ENCODE results near the gene TRMT61A.

GRCh38 chr14:103488071-103488470, 40.9 kb upstream of the TRMT61A start:
- no peak for TF ChIP-seq TAF1 (CRISPR knock-in tag; IDR thresholded peaks at IDR 0.05)
- TF ChIP-seq EZH2 (conservative IDR thresholded peaks at IDR 0.05; ENCODE audit: low read depth, low read length) = no peak
- no peak for TF ChIP-seq ZNF318 (CRISPR knock-in tag; IDR thresholded peaks at IDR 0.05)
- no peak for TF ChIP-seq JUND (CRISPR knock-in tag; IDR thresholded peaks at IDR 0.05)
- no peak for TF ChIP-seq YY1 (IDR thresholded peaks at IDR 0.05; ENCODE audit: insufficient read depth, insufficient replicate concordance, low read depth, low read length)
- no peak for TF ChIP-seq CTCF (CRISPR knock-in tag; IDR thresholded peaks at IDR 0.05)
- no peak for TF ChIP-seq ZKSCAN5 (CRISPR knock-in tag; IDR thresholded peaks at IDR 0.05)
- no peak for TF ChIP-seq ZZZ3 (CRISPR knock-in tag; IDR thresholded peaks at IDR 0.05; ENCODE audit: borderline replicate concordance)
- TF ChIP-seq SMC3 (IDR thresholded peaks at IDR 0.05; ENCODE audit: low read length) = no peak
- TF ChIP-seq, protein P1, sequence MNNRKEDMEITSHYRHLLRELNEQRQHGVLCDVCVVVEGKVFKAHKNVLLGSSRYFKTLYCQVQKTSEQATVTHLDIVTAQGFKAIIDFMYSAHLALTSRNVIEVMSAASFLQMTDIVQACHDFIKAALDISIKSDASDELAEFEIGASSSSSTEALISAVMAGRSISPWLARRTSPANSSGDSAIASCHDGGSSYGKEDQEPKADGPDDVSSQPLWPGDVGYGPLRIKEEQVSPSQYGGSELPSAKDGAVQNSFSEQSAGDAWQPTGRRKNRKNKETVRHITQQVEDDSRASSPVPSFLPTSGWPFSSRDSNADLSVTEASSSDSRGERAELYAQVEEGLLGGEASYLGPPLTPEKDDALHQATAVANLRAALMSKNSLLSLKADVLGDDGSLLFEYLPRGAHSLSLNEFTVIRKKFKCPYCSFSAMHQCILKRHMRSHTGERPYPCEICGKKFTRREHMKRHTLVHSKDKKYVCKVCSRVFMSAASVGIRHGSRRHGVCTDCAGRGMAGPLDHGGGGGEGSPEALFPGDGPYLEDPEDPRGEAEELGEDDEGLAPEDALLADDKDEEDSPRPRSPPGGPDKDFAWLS (CRISPR knock-in tag; IDR thresholded peaks at IDR 0.05; ENCODE audit: borderline replicate concordance) = no peak
